H1 (cell line): ENCODE data around the gene YAF2.
"Not testable (repeated sequence)": the region's sequence is repeated elsewhere in the genome, so short reads cannot be mapped to it uniquely, and the experiment has no call there.

Source experiments
- CTCF ChIP-seq, 3 experiments: IDR thresholded peaks; 1 replicate in 2 of 3; 2 replicates in 1 of 3; pipeline versions ENCODE4 v1.5.1 to v1.6.1; 2011; ENCODE audit warnings: low read length in 3 of 3, mild to moderate bottlenecking in 3 of 3, inconsistent platforms in 2 of 3, low read depth in 1 of 3, moderate library complexity in 1 of 3; ENCODE audit not compliant: insufficient read depth in 1 of 3; ENCODE audit errors: control extremely low read depth in 1 of 3
- E2F6 ChIP-seq: IDR thresholded peaks from 2 replicates; pipeline ENCODE4 v1.6.1; 2012; ENCODE audit warnings: inconsistent platforms
- EZH2 ChIP-seq: fragments of 200-600 bp; sonication (generic); IDR thresholded peaks from 2 replicates; pipeline ENCODE4 v1.7.1; 2012; ENCODE audit warnings: low read depth, mild to moderate bottlenecking, moderate library complexity, low read length, inconsistent platforms; ENCODE audit not compliant: severe bottlenecking
- TAF7 ChIP-seq: optimal IDR thresholded peaks from 2 replicates; pipeline ENCODE3; 2011; ENCODE audit warnings: low read depth, mild to moderate bottlenecking, inconsistent platforms, low read length, moderate library complexity, borderline replicate concordance

GRCh38 chr12:42249033-42249432 is 11.0 kb upstream of the YAF2 start:
- TF ChIP-seq EZH2; CTCF (IDR thresholded peaks at IDR 0.05; ENCODE audit: control extremely low read depth in 1 of 3, insufficient read depth in 1 of 3, low read depth in 1 of 3, low read length in 3 of 3); E2F6; TAF7: not testable (repeated sequence)
